ENCODE results near the gene C19orf73. TPM values are rescaled to one million over a fixed set of nuclear protein-coding genes. Genes with fewer than 3 reads are reported as not detected.

C19orf73 gene
- total RNA-seq, 5 donors from 2014 or later (not counting 1 experiment from before 2014, with no cell fraction given), result 2.1 to 3.7 (median 2.5) TPM

GRCh38 chr19:49113762-49114629, 4.9 kb downstream of the C19orf73 start, which contains the start of gene LIN7B:
LIN7B (plus strand) TSS chr19:49114370; CDS start chr19:49114405, 35 bp downstream.
- Mint-ChIP-seq H3K36me3 (peaks cover 5% of the 10 kb centered on the region), H3K4me3 (peak within 1 kb of the TSS; percentile 79 to 85 (median 84)), H3K4me1 (peaks cover 36 to 46% (median 36%) of the 10 kb centered on the region in 3 donors), H3K27me3 (no peaks in the 10 kb centered on the region), H3K9me3 (no peaks in the 10 kb centered on the region), H3K27ac (peak within 1 kb of the TSS; percentile 86 to 89)
- peak within 1 kb of the TSS; percentile 7 for H3K27ac ChIP-seq (ENCODE audit: low read length)
- peak within 1 kb of the TSS; percentile 60 to 73 for H3K4me3 ChIP-seq (ENCODE audit: control insufficient read depth in 1 of 2, extremely low read depth in 1 of 2, low read length in 1 of 2)
- ATAC-seq (replicated peaks in 1 of 4), result peak; percentile 65 to 70 (median 69)
- peak; percentile 45 to 90 (median 68) for DNase-seq
- CTCF ChIA-PET, result interaction anchor here (0.6 to 2.8 kb wide), 7 partner anchors 9 to 363 kb away, joined by 3 to 21 read pairs (median 3); partner anchors contain the start of genes GYS1 (in 1 of the 2) and RUVBL2 (in 1 of the 2)
- peaks cover 6 to 34% of the 10 kb centered on the region in 2 experiments for H3K4me1 ChIP-seq (ENCODE audit: control insufficient read depth in 1 of 2, extremely low read depth in 1 of 2, insufficient read depth in 2 of 2, low read length in 2 of 2)
- H3K36me3 ChIP-seq (ENCODE audit: control insufficient read depth in 2 of 2, extremely low read depth in 1 of 2, insufficient read depth in 1 of 2, low read length in 1 of 2), result peaks cover 2 to 6% of the 10 kb centered on the region in 2 donors
- no peaks in the 10 kb centered on the region for H3K9me3 ChIP-seq
- under 1% methylated on average over 52 of the region's 66 CpGs for WGBS (ENCODE audit: insufficient coverage)
- POLR2A ChIA-PET, result interaction anchor here in 1 of 2 donors (1.1 kb wide), 1 partner anchor 14 kb away, joined by 7 read pairs; no protein-coding TSS in a partner anchor
- no peaks in the 10 kb centered on the region for H3K27me3 ChIP-seq (replicated peaks in 1 of 2; ENCODE audit: control insufficient read depth in 2 of 2, extremely low read depth in 1 of 2, insufficient read depth in 2 of 2, low read length in 1 of 2)

GRCh38 chr19:49111218-49111998, 7.5 kb downstream of the C19orf73 start:
- Mint-ChIP-seq H3K4me1 (peaks cover 19 to 33% (median 21%) of the 10 kb centered on the region in 3 donors), H3K9me3 (no peaks in the 10 kb centered on the region), H3K27me3 (no peaks in the 10 kb centered on the region), H3K4me3 (no peak overlapping the region), H3K27ac (no peak overlapping the region), H3K36me3 (peaks cover 21% of the 10 kb centered on the region)
- H3K9me3 ChIP-seq, result no peaks in the 10 kb centered on the region
- ChIA-PET CTCF (no interaction called here), POLR2A (no interaction called here)
- H3K36me3 ChIP-seq (ENCODE audit: control insufficient read depth in 2 of 2, extremely low read depth in 1 of 2, insufficient read depth in 1 of 2, low read length in 1 of 2), result peaks cover 10 to 24% of the 10 kb centered on the region in 2 donors
- H3K4me1 ChIP-seq (ENCODE audit: control insufficient read depth in 1 of 2, extremely low read depth in 1 of 2, insufficient read depth in 2 of 2, low read length in 2 of 2), result peaks cover 2 to 20% of the 10 kb centered on the region in 2 experiments
- ATAC-seq (replicated peaks in 1 of 4) (no peak), DNase-seq (no peak)
- whole genome bisulfite sequencing (ENCODE audit: insufficient coverage), result 86% methylated on average over 1 of the region's 11 CpGs
- no peak overlapping the region for H3K4me3 ChIP-seq (ENCODE audit: control insufficient read depth in 1 of 2, extremely low read depth in 1 of 2, low read length in 1 of 2)
- no peaks in the 10 kb centered on the region for H3K27me3 ChIP-seq (replicated peaks in 1 of 2; ENCODE audit: control insufficient read depth in 2 of 2, extremely low read depth in 1 of 2, insufficient read depth in 2 of 2, low read length in 1 of 2)
- no peak overlapping the region for H3K27ac ChIP-seq (ENCODE audit: low read length)

GRCh38 chr19:49110567-49110966, 8.4 kb downstream of the C19orf73 start:
- DNase-seq, result no peak
- Mint-ChIP-seq H3K4me3 (no peak overlapping the region), H3K9me3 (no peaks in the 10 kb centered on the region), H3K27ac (no peak overlapping the region), H3K36me3 (peaks cover 25% of the 10 kb centered on the region), H3K27me3 (no peaks in the 10 kb centered on the region), H3K4me1 (peaks cover 18 to 29% (median 19%) of the 10 kb centered on the region in 3 donors)
- WGBS (ENCODE audit: insufficient coverage), result no CpG with 5 or more reads among the region's 3 CpGs
- ATAC-seq (replicated peaks in 1 of 4), result no peak
- Histone ChIP-seq H3K4me1 (ENCODE audit: control insufficient read depth in 1 of 2, extremely low read depth in 1 of 2, insufficient read depth in 2 of 2, low read length in 2 of 2) (peaks cover 2 to 20% of the 10 kb centered on the region in 2 experiments), H3K36me3 (ENCODE audit: control insufficient read depth in 2 of 2, extremely low read depth in 1 of 2, insufficient read depth in 1 of 2, low read length in 1 of 2) (peaks cover 14 to 31% of the 10 kb centered on the region in 2 donors), H3K4me3 (ENCODE audit: control insufficient read depth in 1 of 2, extremely low read depth in 1 of 2, low read length in 1 of 2) (no peak overlapping the region), H3K9me3 (no peaks in the 10 kb centered on the region), H3K27ac (ENCODE audit: low read length) (no peak overlapping the region), H3K27me3 (replicated peaks in 1 of 2; ENCODE audit: control insufficient read depth in 2 of 2, extremely low read depth in 1 of 2, insufficient read depth in 2 of 2, low read length in 1 of 2) (no peaks in the 10 kb centered on the region)
- ChIA-PET POLR2A (no interaction called here), CTCF (interaction anchor here in 1 of 2 donors (0.7 kb wide), 1 partner anchor 111 kb away, joined by 3 read pairs; no protein-coding TSS in a partner anchor)

GRCh38 chr19:49109569-49110233, 9.2 kb downstream of the C19orf73 start:
- H3K4me1 ChIP-seq (ENCODE audit: control insufficient read depth in 1 of 2, extremely low read depth in 1 of 2, insufficient read depth in 2 of 2, low read length in 2 of 2), result peaks cover 2 to 11% of the 10 kb centered on the region in 2 experiments
- CTCF ChIA-PET, result no interaction called here
- POLR2A ChIA-PET, result no interaction called here
- Mint-ChIP-seq H3K9me3 (no peaks in the 10 kb centered on the region), H3K27ac (no peak overlapping the region), H3K4me3 (no peak overlapping the region), H3K36me3 (peaks cover 30% of the 10 kb centered on the region), H3K27me3 (no peaks in the 10 kb centered on the region), H3K4me1 (peaks cover 16 to 23% (median 16%) of the 10 kb centered on the region in 3 donors)
- H3K4me3 ChIP-seq (ENCODE audit: control insufficient read depth in 1 of 2, extremely low read depth in 1 of 2, low read length in 1 of 2), result no peak overlapping the region
- no peaks in the 10 kb centered on the region for H3K9me3 ChIP-seq
- 98% methylated on average over 5 of the region's 8 CpGs for WGBS (ENCODE audit: insufficient coverage)
- peaks cover 23 to 38% of the 10 kb centered on the region in 2 donors for H3K36me3 ChIP-seq (ENCODE audit: control insufficient read depth in 2 of 2, extremely low read depth in 1 of 2, insufficient read depth in 1 of 2, low read length in 1 of 2)
- DNase-seq (no peak), ATAC-seq (replicated peaks in 1 of 4) (no peak)
- H3K27ac ChIP-seq (ENCODE audit: low read length), result no peak overlapping the region
- H3K27me3 ChIP-seq (replicated peaks in 1 of 2; ENCODE audit: control insufficient read depth in 2 of 2, extremely low read depth in 1 of 2, insufficient read depth in 2 of 2, low read length in 1 of 2), result no peaks in the 10 kb centered on the region

- H3K27me3 ChIP-seq (replicated peaks in 1 of 2; ENCODE audit: control insufficient read depth in 2 of 2, extremely low read depth in 1 of 2, insufficient read depth in 2 of 2, low read length in 1 of 2), result peaks cover 0 to 3% of the 10 kb centered on the region in 2 experiments
- CTCF ChIA-PET, result interaction anchor here in 1 of 2 donors (1.3 kb wide), 1 partner anchor 11 kb away, joined by 3 read pairs; no protein-coding TSS in a partner anchor
- DNase-seq (no peak), ATAC-seq (replicated peaks in 1 of 4) (no peak)
- peaks cover 2 to 10% of the 10 kb centered on the region in 2 experiments for H3K4me1 ChIP-seq (ENCODE audit: control insufficient read depth in 1 of 2, extremely low read depth in 1 of 2, insufficient read depth in 2 of 2, low read length in 2 of 2)
- peaks cover 32% of the 10 kb centered on the region for H3K36me3 Mint-ChIP-seq
- no peak overlapping the region for H3K27ac ChIP-seq (ENCODE audit: low read length)
- no peak overlapping the region for H3K27ac Mint-ChIP-seq
- H3K4me3 ChIP-seq (ENCODE audit: control insufficient read depth in 1 of 2, extremely low read depth in 1 of 2, low read length in 1 of 2), result no peak overlapping the region
- no peaks in the 10 kb centered on the region for H3K9me3 Mint-ChIP-seq
- H3K36me3 ChIP-seq (ENCODE audit: control insufficient read depth in 2 of 2, extremely low read depth in 1 of 2, insufficient read depth in 1 of 2, low read length in 1 of 2), result peaks cover 29 to 44% of the 10 kb centered on the region in 2 donors
- H3K27me3 Mint-ChIP-seq, result no peaks in the 10 kb centered on the region
- no peaks in the 10 kb centered on the region for H3K9me3 ChIP-seq
- WGBS (ENCODE audit: insufficient coverage), result 96% methylated on average over 3 of the region's 5 CpGs
- peaks cover 16 to 22% (median 16%) of the 10 kb centered on the region in 3 donors for H3K4me1 Mint-ChIP-seq
- POLR2A ChIA-PET, result interaction anchor here in 1 of 2 donors (0.6 kb wide), 1 partner anchor 21 kb away, joined by 3 read pairs; no protein-coding TSS in a partner anchor
- H3K4me3 Mint-ChIP-seq, result no peak overlapping the region
These were observed 9.9 kb downstream of the C19orf73 start for GRCh38 chr19:49109051-49109450.
